Measurements from ENCODE around the gene MEIS1.

Gene MEIS1

GRCh38 chr2:66512626-66513025 lies 77.7 kb downstream of the MEIS1 start:
- FAIRE-seq, result no peak

- no peak for FAIRE-seq
Measured at GRCh38 chr2:66515743-66516142, 80.8 kb downstream of the MEIS1 start.

DNA sequence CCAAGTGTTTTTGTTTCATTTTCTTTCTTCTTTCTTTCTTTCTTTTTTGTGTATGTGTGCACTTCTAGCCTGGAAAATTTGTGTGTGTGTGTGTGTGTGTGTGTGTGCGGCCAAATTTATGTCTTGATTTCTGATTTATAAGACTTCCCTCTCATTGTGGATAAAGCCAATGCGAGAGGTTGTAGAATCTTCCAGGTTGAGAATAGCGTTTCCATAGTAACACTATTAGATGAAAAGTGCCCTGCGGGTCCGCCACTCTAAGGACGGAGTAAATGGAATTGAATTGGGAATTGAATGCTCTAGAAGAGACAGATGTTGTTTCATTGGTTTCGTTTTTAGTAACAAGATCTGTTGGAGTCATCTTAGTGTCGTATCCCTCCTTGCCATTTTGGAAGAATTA lies 81.6 kb downstream of the MEIS1 start:
- FAIRE-seq, result no peak

DNA sequence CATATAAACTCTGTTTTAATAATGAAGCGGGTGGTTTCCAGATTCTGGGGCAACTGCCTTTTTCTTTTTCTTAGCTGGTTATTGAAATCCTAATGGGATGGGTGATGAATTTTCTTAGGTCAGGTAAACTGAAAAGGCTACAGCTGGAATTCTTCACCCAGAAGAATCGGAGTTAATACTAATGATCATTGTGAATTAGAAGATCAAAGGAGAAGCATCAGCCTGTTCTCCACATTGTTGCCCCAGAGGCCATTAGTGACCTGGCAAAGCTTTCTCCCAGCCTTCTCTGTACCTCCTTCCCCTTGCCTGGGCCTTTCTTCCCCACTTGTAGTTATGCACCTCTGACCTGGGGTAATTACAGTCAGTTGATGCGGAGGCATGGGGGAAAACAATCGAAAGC lies 82.8 kb downstream of the MEIS1 start:
- no peak for FAIRE-seq

- FAIRE-seq, result no peak
Measured at GRCh38 chr2:66519264-66519843, 84.4 kb downstream of the MEIS1 start.

DNA sequence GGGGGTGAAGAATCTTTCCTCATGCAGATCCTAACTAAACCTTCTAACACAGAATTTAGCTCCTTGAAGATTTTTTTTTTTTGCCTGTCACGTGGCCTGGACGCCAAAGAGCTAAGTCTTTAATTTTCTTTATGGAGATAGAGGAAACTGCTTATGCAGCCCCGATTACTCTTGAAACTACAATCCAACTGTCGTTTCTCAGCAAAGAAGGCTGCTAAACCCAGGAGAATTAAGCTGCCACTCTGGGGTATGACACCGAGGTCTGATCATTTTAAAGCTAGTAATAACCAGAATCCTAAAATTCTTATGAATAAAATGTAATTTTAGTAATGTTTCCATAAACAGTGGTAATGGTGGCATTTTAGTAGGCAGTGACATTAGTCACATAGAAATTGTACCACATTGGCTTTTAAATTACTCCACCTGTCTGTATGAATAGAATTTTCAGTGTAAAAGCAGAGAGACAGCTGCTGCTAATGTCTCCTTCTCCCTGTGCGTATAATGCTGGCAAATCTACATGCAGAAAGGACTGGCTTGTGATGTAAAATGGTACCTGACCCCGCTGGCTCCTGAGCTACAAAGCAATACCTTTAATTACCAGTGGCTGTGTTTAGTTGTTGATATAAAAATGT lies 86.5 kb downstream of the MEIS1 start:
- FAIRE-seq, result no peak

DNA sequence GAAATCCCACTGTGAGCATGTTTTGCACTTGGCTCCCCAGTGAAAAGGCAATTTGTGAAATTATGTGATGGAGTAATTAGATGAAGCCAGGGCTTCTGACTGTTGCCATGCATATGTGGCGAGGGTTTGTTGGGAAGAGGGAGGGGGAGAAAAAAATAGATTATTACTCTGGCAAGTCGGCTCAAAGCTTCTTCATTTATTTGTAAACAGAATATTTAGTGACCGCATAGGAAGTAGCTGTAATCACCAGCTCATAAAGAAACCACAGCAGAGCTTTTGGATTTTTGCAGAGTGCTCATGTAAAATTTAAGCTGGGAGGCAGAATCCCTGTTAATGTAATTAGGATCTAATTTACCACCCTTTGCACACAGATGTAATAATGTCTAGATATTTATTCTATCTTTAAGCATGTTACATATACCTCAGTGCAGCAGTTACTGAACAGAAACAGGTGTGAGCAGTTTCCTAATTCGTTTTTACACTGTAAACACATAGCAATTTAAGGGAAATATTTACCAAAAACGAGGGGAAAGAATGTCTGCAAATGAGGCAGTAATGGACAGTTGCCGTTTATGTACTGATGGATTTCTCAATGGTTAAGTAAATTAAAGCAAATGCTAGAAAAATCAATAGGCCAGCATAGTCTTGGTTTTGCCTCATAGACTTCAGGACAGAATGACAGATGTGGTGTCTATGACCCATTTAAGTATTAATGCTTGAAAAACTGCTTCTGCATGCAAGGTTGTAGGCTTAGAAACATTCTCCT lies 87.9 kb downstream of the MEIS1 start:
- FAIRE-seq, result no peak

DNA sequence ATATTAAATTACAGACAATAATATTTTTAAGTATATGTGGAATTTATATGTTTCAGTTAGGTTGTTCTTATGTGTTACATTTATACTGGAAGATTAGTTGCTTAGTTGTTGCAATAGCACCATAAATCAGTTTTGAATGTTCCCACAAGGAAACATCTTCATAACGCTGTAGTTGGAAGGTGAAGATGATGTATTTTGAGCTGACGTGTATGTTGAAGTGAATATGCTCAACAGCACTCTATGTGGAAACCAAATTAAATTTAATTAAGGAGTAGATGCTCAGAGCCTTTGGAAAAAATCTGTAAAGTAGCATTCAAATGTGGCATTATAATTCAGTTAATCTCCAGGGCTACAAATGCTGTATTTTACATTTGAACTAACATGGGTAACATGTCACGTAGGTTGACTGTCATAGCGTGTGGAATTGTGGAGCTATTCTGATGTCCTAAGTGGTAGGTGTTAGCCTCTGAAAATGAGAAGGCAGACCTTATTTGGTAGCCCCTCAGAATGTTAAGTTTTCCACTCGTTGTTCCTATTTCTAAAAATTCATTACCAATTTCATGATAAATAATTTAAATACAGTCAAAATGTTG lies 88.5 kb downstream of the MEIS1 start:
- FAIRE-seq, result no peak

DNA sequence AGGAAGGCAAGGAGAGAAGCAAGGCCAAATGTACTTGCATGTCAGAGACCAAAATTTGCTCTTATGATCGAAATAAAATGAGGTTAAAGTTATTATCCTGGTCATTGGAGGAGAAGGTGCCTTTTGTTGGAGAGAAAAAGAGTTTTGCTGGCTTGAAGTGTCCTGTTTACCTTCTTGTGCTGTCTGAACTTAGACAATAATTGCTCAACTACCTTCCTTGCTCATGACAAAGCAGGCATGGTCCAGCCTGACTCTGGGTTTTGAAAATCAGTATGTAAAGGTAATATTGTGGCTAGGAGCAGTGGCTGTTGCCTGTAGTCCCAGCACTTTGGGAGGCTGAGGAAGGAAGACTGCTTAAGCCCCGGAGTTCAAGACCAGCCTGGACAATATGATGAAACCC lies 89.1 kb downstream of the MEIS1 start:
- no peak for FAIRE-seq

DNA sequence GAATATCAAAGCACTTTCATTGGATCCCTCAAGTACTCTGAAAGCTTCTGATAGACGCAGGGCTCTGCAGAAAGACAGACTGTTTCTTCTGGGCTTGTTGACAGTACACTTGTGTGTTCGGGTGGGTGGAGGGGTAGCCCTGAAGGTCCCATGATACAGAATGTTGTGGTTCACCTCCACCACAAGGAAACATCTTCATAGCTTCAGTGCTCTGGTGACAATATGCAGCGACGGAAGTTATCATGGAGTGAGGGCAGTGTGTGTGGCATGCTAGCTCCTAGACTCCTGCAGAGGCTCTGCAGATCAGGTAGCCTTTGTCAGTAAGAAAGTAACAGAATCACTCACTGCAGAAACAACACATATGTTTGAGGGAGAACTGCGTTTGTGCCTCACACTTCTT lies 90.7 kb downstream of the MEIS1 start:
- FAIRE-seq, result no peak

GRCh38 chr2:66526180-66526579 lies 91.3 kb downstream of the MEIS1 start:
- no peak for FAIRE-seq

GRCh38 chr2:66528974-66529724 lies 94.2 kb downstream of the MEIS1 start:
- FAIRE-seq, result no peak

GRCh38 chr2:66530651-66531050 lies 95.7 kb downstream of the MEIS1 start:
- FAIRE-seq, result no peak

GRCh38 chr2:66531155-66531554 lies 96.2 kb downstream of the MEIS1 start:
- no peak for FAIRE-seq

DNA sequence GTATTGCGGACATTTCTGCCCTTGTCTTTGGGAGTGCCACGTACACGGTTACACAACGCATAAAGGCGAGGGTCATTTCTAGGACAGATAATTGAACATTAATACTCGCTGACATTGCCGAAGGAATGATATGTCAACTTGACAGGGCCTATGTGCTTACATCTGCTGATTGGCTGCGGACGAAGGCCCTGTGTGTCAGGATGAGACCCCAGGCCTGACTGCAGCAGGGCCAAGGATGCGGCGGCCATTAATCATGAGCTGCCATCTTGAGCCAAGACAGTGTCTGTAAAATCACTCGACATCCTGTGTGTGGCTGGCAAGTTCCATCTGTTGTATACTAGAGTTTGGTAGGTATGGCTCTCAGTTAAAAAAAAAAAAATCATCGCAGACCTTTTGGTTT lies 96.6 kb downstream of the MEIS1 start:
- no peak for FAIRE-seq

- FAIRE-seq, result no peak
Measured at GRCh38 chr2:66532972-66533868, 98.3 kb downstream of the MEIS1 start.

GRCh38 chr2:66534461-66534860 lies 99.5 kb downstream of the MEIS1 start:
- no peak for FAIRE-seq

- no peak for FAIRE-seq
Measured at GRCh38 chr2:66535574-66536289, 100.8 kb downstream of the MEIS1 start.

GRCh38 chr2:66536290-66536673 lies 101.4 kb downstream of the MEIS1 start:
- FAIRE-seq, result no peak

DNA sequence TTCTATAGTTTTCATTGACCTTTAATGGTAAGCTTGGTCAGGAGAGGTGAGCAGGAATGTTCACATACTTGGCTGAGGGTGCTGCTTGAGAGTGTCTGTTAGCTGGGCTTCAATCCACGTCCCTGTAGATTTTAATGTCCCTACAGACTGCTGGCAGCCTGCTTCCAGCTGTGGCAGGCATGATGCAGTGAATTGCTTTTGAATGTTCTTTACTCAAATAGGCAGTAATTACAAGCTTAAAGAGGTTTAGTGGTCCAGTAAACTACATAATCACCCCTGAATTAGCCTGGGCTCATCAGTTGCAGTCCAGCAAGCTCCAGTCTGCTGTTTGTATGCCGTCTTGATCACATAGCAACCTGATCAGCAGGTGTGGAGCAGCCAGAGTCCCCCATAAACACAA lies 102.1 kb downstream of the MEIS1 start:
- no peak for FAIRE-seq

DNA sequence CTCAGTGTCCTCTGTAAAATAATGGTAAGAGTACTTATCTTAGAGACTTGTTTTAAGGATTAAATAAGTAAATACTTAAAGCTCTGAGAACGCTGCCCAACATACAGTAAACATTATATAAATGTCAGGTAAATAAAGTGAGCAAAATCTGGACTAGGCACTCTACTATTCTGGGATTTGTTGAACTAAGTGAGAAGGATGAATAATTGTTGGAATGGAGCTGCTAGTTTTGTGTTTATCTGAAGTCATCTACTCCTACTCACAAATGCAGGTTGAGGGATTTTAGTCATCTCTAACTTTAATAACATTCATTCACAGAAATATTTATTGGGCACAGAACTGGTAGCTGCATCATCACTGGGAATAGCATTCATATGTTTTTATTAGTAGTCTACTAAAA lies 103.4 kb downstream of the MEIS1 start:
- FAIRE-seq, result no peak

- FAIRE-seq, result no peak
Measured at GRCh38 chr2:66539452-66539851, 104.5 kb downstream of the MEIS1 start.

All from G401.6 (cell line).